GM10248 (cell line): ENCODE data around the gene FKBP5.

Experiments used
- CTCF ChIA-PET: fragments of 300-600 bp; sonication (Branson Sonifier 250); formaldehyde crosslinking; extraction: SDS; loops from one replicate; lab custom pipeline; 2021; ENCODE audit warnings: antibody characterized with exemption; lab: Yijun Ruan, JAX
- POLR2A ChIA-PET: fragments of 350-650 bp; sonication (Branson Sonifier 250); formaldehyde crosslinking; extraction: SDS; loops from one replicate; lab custom pipeline; 2020; ENCODE audit warnings: antibody characterized with exemption; lab: Yijun Ruan, JAX
- DNase-seq: peaks from one replicate; pipeline ENCODE4 v3.0.0; 2012; ENCODE audit errors: extremely low spot score
- CTCF ChIP-seq: IDR thresholded peaks from 2 replicates; pipeline ENCODE4 v1.5.1; 2012; ENCODE audit warnings: mild to moderate bottlenecking, low read depth; ENCODE audit errors: extremely low read depth, missing control alignments, control extremely low read depth

The FKBP5 gene

GRCh38 chr6:35718911-35719381, 30.2 kb upstream of the FKBP5 start:
- ChIA-PET CTCF (interaction anchor here (1.9 to 6.2 kb wide), 2 partner anchors 9 to 18 kb away, joined by 5 to 30 read pairs; partner anchors contain the start of gene ARMC12), POLR2A (no interaction called here)
- DNase-seq: no peak
- TF ChIP-seq CTCF: no peak

GRCh38 chr6:35718375-35718736, 29.6 kb upstream of the FKBP5 start:
- ChIA-PET POLR2A (no interaction called here), CTCF (interaction anchor here (2.1 to 6.2 kb wide), 2 partner anchors 18 to 135 kb away, joined by 6 to 30 read pairs; partner anchors contain the start of gene ARMC12)
- DNase-seq: no peak
- no peak for TF ChIP-seq CTCF

- ChIA-PET CTCF (interaction anchor here (1.1 to 6.2 kb wide), 3 partner anchors 19 to 135 kb away, joined by 3 to 30 read pairs (median 6); partner anchors contain the start of gene ARMC12), POLR2A (no interaction called here)
- DNase-seq: peak; percentile 15
- no peak for TF ChIP-seq CTCF
These were observed 29.0 kb upstream of the FKBP5 start for GRCh38 chr6:35717449-35718374.

- no peak for TF ChIP-seq CTCF
- CTCF ChIA-PET: interaction anchor here (1.1 to 6.2 kb wide), 3 partner anchors 20 to 134 kb away, joined by 3 to 30 read pairs (median 6); partner anchors contain the start of gene ARMC12
- POLR2A ChIA-PET: no interaction called here
- DNase-seq: no peak
These were observed 28.1 kb upstream of the FKBP5 start for GRCh38 chr6:35716798-35717197.

DNA sequence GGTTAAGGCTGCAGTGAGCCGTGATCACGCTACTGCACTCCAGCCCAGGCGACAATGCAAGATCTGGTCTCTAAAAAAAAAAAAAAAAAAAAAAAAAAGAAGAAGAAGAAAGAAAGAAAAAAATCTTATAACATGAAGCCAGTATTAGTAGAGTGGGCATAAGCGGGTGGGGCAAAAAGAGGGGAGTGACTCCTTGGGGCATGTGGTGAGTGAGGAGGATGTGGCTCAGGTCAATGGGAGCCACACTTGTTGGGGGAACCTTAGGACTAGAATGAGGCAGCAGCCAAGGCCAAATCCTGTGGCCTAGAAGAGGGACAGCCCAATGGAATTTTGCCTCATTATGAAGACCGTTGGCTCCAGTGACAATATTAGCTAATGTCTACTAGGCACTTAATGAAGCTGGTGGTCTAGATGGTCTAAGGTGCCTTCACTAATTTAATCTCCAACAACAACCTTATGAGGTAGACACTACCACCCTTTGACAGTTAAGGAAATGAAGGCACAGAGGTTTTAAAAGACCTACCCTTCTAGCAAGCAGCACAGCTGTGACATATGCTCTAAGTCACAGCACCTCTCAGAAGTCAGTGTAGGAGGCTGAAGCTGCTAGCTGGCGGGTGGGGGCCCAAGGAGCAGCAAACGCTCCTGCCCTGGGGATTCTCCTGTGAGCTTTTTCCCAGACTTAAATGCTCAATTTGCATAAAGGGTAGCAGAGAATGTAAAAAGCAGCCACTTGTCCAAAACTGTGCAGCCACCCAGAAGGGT, 24.5 kb upstream of the FKBP5 start:
- peak; percentile 22 for DNase-seq
- ChIA-PET CTCF (interaction anchor here (0.9 to 4.1 kb wide), 7 partner anchors 9 to 190 kb away, joined by 3 to 24 read pairs (median 3); partner anchors contain the start of genes ARMC12 and FKBP5), POLR2A (no interaction called here)
- TF ChIP-seq CTCF: no peak

DNA sequence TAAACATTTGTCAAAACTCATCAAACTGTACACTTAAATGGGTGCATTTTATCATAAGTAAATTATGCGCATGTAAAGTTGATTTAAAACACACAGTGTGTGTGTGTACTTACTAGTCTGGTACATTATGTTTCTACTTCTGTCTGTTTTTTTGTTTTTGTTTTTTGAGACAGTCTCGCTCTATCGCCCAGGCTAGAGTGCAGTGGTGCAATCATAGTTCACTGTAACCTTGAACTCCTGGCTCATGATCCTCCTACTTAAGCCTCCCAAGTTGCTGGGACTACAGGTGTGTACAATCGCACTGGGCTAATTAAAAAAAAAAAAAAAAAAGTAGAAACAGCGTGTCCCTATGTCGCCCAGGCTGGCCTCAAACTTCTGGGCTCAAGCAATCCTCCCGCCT, 23.0 kb upstream of the FKBP5 start:
- DNase-seq: no peak
- TF ChIP-seq CTCF: no peak
- ChIA-PET CTCF (interaction anchor here (1.1 to 4.1 kb wide), 3 partner anchors 25 to 188 kb away, joined by 3 to 24 read pairs (median 3); partner anchors contain the start of gene ARMC12), POLR2A (no interaction called here)
